Measurements from ENCODE around the gene CER1. TPM values are rescaled to one million over a fixed set of nuclear protein-coding genes. Genes with fewer than 3 reads are reported as not detected.

The CER1 gene
- total RNA-seq, 1 donor from 2014 or later, result 0.40 TPM

DNA sequence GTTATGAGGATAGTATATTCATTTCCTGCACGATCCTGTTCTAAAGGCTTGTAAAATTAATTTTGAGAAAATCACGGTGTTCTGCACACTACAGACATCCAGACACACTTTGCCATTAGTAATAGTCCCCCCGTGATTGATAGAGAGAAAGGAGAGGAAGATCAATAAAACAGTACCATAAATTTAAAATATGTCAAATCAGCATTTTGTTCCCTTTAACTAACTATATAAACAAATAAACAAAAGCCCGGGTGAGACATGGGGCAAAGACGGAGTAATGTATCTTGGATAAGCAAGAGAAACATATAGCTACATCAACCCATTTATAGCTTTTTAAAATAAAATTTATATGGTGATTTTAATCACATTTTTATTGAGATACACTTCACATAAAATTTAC lies 10.6 kb upstream of the CER1 start:
- Mint-ChIP-seq H3K27ac (ENCODE audit: unreplicated experiment) (no peak overlapping the region), H3K4me3 (no peak overlapping the region), H3K9me3 (no peaks in the 10 kb centered on the region), H3K36me3 (ENCODE audit: low read depth) (peaks cover 19% of the 10 kb centered on the region), H3K4me1 (no peaks in the 10 kb centered on the region), H3K27me3 (ENCODE audit: low read depth) (no peaks in the 10 kb centered on the region)
- DNase-seq (ENCODE audit: low read depth, low spot score), result no peak
- TF ChIP-seq, protein P1, sequence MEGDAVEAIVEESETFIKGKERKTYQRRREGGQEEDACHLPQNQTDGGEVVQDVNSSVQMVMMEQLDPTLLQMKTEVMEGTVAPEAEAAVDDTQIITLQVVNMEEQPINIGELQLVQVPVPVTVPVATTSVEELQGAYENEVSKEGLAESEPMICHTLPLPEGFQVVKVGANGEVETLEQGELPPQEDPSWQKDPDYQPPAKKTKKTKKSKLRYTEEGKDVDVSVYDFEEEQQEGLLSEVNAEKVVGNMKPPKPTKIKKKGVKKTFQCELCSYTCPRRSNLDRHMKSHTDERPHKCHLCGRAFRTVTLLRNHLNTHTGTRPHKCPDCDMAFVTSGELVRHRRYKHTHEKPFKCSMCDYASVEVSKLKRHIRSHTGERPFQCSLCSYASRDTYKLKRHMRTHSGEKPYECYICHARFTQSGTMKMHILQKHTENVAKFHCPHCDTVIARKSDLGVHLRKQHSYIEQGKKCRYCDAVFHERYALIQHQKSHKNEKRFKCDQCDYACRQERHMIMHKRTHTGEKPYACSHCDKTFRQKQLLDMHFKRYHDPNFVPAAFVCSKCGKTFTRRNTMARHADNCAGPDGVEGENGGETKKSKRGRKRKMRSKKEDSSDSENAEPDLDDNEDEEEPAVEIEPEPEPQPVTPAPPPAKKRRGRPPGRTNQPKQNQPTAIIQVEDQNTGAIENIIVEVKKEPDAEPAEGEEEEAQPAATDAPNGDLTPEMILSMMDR (conservative IDR thresholded peaks at IDR 0.05), result no peak

GRCh38 chr9:14731294-14731981 lies 8.9 kb upstream of the CER1 start:
- H3K4me1 Mint-ChIP-seq, result no peaks in the 10 kb centered on the region
- no peak for DNase-seq (ENCODE audit: low read depth, low spot score)
- no peaks in the 10 kb centered on the region for H3K9me3 Mint-ChIP-seq
- H3K27ac Mint-ChIP-seq (ENCODE audit: unreplicated experiment), result no peak overlapping the region
- TF ChIP-seq, protein P1 (conservative IDR thresholded peaks at IDR 0.05), result no peak
- no peak overlapping the region for H3K4me3 Mint-ChIP-seq
- peaks cover 18% of the 10 kb centered on the region for H3K36me3 Mint-ChIP-seq (ENCODE audit: low read depth)
- no peaks in the 10 kb centered on the region for H3K27me3 Mint-ChIP-seq (ENCODE audit: low read depth)

DNA sequence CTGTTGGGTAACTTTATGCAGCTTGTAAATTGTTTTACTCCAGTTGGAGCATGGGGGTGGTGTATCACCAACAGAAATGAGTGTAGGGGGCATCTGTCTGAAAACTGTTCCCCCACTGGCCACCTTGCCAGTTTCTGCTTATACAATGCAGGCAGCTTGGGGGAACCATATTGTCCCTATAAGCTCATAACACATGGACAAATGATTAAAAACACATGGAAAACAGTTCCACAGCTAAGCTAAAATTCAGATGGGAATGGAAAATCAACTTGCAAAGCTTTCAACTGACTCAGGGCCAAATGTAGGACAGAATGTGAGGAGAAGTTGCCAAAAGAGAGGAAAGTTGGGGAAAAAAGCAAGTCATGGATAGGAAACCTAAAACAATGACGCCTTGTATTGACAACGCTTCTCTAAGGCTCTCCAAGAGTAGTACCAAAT lies 7.9 kb upstream of the CER1 start:
- Mint-ChIP-seq H3K9me3 (no peaks in the 10 kb centered on the region), H3K36me3 (ENCODE audit: low read depth) (peaks cover 16% of the 10 kb centered on the region), H3K27ac (ENCODE audit: unreplicated experiment) (no peak overlapping the region), H3K4me3 (no peak overlapping the region), H3K27me3 (ENCODE audit: low read depth) (no peaks in the 10 kb centered on the region), H3K4me1 (no peaks in the 10 kb centered on the region)
- DNase-seq (ENCODE audit: low read depth, low spot score), result no peak
- TF ChIP-seq, protein P1 (conservative IDR thresholded peaks at IDR 0.05), result no peak

DNA sequence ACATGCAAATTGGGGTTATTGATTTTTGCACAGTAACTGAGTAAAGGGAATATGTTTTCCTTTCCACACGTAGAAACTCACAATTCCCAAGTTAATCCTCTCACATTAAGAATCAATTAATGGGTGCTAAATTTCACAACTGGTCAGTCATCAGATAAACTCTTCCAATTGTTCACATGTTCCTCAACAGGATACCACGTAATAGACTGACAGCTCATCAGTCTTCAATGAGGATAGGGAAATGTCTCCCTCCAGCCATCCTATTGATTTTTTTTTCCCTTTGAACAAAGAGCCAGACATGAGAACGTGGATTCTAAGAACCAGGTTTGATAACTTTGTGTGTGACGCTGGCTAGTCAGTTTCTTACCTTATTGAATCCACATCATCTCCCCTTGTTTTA lies 768 bp upstream of the CER1 start:
- no peaks in the 10 kb centered on the region for H3K9me3 Mint-ChIP-seq
- H3K4me3 Mint-ChIP-seq, result no peak overlapping the region
- H3K27ac Mint-ChIP-seq (ENCODE audit: unreplicated experiment), result peak overlapping the region; percentile 20
- TF ChIP-seq, protein P1 (conservative IDR thresholded peaks at IDR 0.05), result no peak
- H3K27me3 Mint-ChIP-seq (ENCODE audit: low read depth), result peaks cover 6% of the 10 kb centered on the region
- H3K36me3 Mint-ChIP-seq (ENCODE audit: low read depth), result peaks cover 2% of the 10 kb centered on the region
- H3K4me1 Mint-ChIP-seq, result peaks cover 17% of the 10 kb centered on the region
- no peak for DNase-seq (ENCODE audit: low read depth, low spot score)

GRCh38 chr9:14719231-14719923 lies 3.2 kb downstream of the CER1 start:
- TF ChIP-seq, protein P1 (conservative IDR thresholded peaks at IDR 0.05), result no peak
- H3K27me3 Mint-ChIP-seq (ENCODE audit: low read depth), result peaks cover 6% of the 10 kb centered on the region
- no peak overlapping the region for H3K27ac Mint-ChIP-seq (ENCODE audit: unreplicated experiment)
- no peak overlapping the region for H3K4me3 Mint-ChIP-seq
- H3K9me3 Mint-ChIP-seq, result no peaks in the 10 kb centered on the region
- H3K4me1 Mint-ChIP-seq, result peaks cover 17% of the 10 kb centered on the region
- peaks cover 2% of the 10 kb centered on the region for H3K36me3 Mint-ChIP-seq (ENCODE audit: low read depth)
- no peak for DNase-seq (ENCODE audit: low read depth, low spot score)

Measured in neural crest cell (in vitro differentiated cells).